Measurements from ENCODE around the gene TOR1AIP2.

GRCh38 chr1:179876300-179876715 lies 1.3 kb downstream of the TOR1AIP2 start:
- TF ChIP-seq EZH2 (IDR thresholded peaks at IDR 0.05; ENCODE audit: borderline replicate concordance, low read length) (no peak), CTCF (conservative IDR thresholded peaks at IDR 0.05 in 1 of 2, IDR thresholded peaks at IDR 0.05 in 1 of 2; ENCODE audit: extremely low read depth in 1 of 2, insufficient read depth in 1 of 2, low read depth in 1 of 2, low read length in 2 of 2) (no peak)

Measured in mammary epithelial cell (primary cell).